ENCODE measurements around the gene MPHOSPH9.

The MPHOSPH9 gene

DNA sequence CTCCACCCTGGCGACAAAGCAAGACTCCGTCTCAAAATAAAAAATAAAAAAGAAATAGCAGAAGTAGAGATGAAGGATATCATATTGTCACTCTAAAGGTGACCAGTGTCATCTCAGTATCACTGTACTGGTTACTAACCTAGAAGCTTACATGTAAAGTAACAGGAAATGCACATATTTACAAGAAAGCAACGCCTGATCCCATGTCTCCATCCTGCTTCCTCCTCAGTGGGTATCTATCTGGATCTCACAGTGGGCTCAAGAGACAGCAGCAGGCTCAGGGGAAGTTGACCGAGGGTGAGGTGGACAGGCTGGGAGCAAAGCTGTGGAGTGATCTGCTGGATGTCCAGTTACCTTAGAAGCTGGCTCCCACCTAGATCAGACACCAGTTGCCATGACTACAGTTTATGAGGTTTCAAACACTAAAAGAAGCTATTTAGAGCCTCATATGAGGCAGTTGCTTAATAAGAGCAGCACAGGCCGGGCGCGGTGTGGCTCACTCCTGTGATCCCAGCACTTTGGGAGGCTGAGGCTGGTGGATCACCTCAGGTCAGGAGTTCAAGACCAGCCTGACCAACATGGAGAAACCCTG lies 10.8 kb upstream of the MPHOSPH9 start:
- Histone ChIP-seq H3K4me3 (replicated peaks; ENCODE audit: insufficient read depth, low read length) (no peak overlapping the region), H3K27ac (replicated peaks) (no peak overlapping the region), H3K27me3 (ENCODE audit: insufficient read depth, poor library complexity, severe bottlenecking) (no peaks in the 10 kb centered on the region)
- DNase-seq (ENCODE audit: low read depth in 1 of 2, low spot score in 1 of 2) = no peak
- TF ChIP-seq SPI1 (IDR thresholded peaks at IDR 0.05; ENCODE audit: borderline replicate concordance, low read depth) (no peak), POLR2AphosphoS5 (IDR thresholded peaks at IDR 0.05; ENCODE audit: low read depth) (no peak), REST (IDR thresholded peaks at IDR 0.05; ENCODE audit: insufficient replicate concordance, low read depth) (no peak), GABPA (IDR thresholded peaks at IDR 0.05; ENCODE audit: low read depth) (no peak)
- TF ChIP-seq, protein P1, sequence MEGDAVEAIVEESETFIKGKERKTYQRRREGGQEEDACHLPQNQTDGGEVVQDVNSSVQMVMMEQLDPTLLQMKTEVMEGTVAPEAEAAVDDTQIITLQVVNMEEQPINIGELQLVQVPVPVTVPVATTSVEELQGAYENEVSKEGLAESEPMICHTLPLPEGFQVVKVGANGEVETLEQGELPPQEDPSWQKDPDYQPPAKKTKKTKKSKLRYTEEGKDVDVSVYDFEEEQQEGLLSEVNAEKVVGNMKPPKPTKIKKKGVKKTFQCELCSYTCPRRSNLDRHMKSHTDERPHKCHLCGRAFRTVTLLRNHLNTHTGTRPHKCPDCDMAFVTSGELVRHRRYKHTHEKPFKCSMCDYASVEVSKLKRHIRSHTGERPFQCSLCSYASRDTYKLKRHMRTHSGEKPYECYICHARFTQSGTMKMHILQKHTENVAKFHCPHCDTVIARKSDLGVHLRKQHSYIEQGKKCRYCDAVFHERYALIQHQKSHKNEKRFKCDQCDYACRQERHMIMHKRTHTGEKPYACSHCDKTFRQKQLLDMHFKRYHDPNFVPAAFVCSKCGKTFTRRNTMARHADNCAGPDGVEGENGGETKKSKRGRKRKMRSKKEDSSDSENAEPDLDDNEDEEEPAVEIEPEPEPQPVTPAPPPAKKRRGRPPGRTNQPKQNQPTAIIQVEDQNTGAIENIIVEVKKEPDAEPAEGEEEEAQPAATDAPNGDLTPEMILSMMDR (IDR thresholded peaks at IDR 0.05; ENCODE audit: insufficient read depth, low read length) = no peak

- TF ChIP-seq GABPA (IDR thresholded peaks at IDR 0.05; ENCODE audit: low read depth) (no peak), REST (IDR thresholded peaks at IDR 0.05; ENCODE audit: insufficient replicate concordance, low read depth) (no peak), POLR2AphosphoS5 (IDR thresholded peaks at IDR 0.05; ENCODE audit: low read depth) (no peak), SPI1 (IDR thresholded peaks at IDR 0.05; ENCODE audit: borderline replicate concordance, low read depth) (no peak)
- TF ChIP-seq, protein P1 (IDR thresholded peaks at IDR 0.05; ENCODE audit: insufficient read depth, low read length) = no peak
- no peaks in the 10 kb centered on the region for H3K27me3 ChIP-seq (ENCODE audit: insufficient read depth, poor library complexity, severe bottlenecking)
- H3K27ac ChIP-seq (replicated peaks) = no peak overlapping the region
- no peak for DNase-seq (ENCODE audit: low read depth in 1 of 2, low spot score in 1 of 2)
- no peak overlapping the region for H3K4me3 ChIP-seq (replicated peaks; ENCODE audit: insufficient read depth, low read length)
Observed at GRCh38 chr12:123242116-123242904, 9.4 kb upstream of the MPHOSPH9 start.

- no peak for DNase-seq (ENCODE audit: low read depth in 1 of 2, low spot score in 1 of 2)
- H3K27ac ChIP-seq (replicated peaks) = no peak overlapping the region
- no peak overlapping the region for H3K4me3 ChIP-seq (replicated peaks; ENCODE audit: insufficient read depth, low read length)
- TF ChIP-seq REST (IDR thresholded peaks at IDR 0.05; ENCODE audit: insufficient replicate concordance, low read depth) (no peak), POLR2AphosphoS5 (IDR thresholded peaks at IDR 0.05; ENCODE audit: low read depth) (no peak)
- no peaks in the 10 kb centered on the region for H3K27me3 ChIP-seq (ENCODE audit: insufficient read depth, poor library complexity, severe bottlenecking)
Observed at GRCh38 chr12:123238961-123239360, 6.0 kb upstream of the MPHOSPH9 start.

Data from HL-60 (cell line).